ENCODE data around the gene OR10H1.
"Not testable (repeated sequence)": the region's sequence is repeated elsewhere in the genome, so short reads cannot be mapped to it uniquely, and the experiment has no call there.

The OR10H1 gene

GRCh38 chr19:15836330-15837220 lies 21.1 kb upstream of the OR10H1 start:
- peak; percentile 93 for DNase-seq (ENCODE audit: low read depth)
- TF ChIP-seq, protein P1, sequence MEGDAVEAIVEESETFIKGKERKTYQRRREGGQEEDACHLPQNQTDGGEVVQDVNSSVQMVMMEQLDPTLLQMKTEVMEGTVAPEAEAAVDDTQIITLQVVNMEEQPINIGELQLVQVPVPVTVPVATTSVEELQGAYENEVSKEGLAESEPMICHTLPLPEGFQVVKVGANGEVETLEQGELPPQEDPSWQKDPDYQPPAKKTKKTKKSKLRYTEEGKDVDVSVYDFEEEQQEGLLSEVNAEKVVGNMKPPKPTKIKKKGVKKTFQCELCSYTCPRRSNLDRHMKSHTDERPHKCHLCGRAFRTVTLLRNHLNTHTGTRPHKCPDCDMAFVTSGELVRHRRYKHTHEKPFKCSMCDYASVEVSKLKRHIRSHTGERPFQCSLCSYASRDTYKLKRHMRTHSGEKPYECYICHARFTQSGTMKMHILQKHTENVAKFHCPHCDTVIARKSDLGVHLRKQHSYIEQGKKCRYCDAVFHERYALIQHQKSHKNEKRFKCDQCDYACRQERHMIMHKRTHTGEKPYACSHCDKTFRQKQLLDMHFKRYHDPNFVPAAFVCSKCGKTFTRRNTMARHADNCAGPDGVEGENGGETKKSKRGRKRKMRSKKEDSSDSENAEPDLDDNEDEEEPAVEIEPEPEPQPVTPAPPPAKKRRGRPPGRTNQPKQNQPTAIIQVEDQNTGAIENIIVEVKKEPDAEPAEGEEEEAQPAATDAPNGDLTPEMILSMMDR (conservative IDR thresholded peaks at IDR 0.05; ENCODE audit: low read depth, low read length), result no peak
- peak overlapping the region; percentile 73 for H3K4me3 ChIP-seq (ENCODE audit: low read depth, low read length)

GRCh38 chr19:15835565-15836329 lies 20.3 kb upstream of the OR10H1 start:
- H3K4me3 ChIP-seq (ENCODE audit: low read depth, low read length), result peak overlapping the region; percentile 73
- DNase-seq (ENCODE audit: low read depth), result not testable (repeated sequence)

DNA sequence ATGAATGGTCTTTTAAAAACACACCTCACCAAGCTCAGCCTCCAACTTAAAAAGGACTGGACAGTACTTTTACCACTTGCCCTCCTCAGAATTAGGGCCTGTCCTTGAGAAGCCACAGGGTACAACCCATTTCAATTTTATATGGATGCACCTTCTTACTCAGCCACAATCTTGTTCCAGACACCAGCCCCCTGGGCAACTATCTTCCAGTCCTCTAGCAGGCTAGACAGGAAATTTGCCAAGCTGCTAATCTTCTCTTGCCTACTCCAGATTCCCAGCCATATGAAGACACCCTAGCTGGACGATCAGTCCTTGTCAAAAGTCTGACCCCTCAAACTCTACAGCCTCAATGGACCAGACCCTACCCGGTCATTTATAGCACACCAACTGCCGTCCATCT lies 18.8 kb upstream of the OR10H1 start:
- H3K4me3 ChIP-seq (ENCODE audit: low read depth, low read length); DNase-seq (ENCODE audit: low read depth): not testable (repeated sequence)

GRCh38 chr19:15831626-15832025 lies 16.2 kb upstream of the OR10H1 start:
- TF ChIP-seq, protein P1 (conservative IDR thresholded peaks at IDR 0.05; ENCODE audit: low read depth, low read length), result no peak

GRCh38 chr19:15829786-15830185 lies 14.3 kb upstream of the OR10H1 start:
- TF ChIP-seq, protein P1 (conservative IDR thresholded peaks at IDR 0.05; ENCODE audit: low read depth, low read length), result no peak
- DNase-seq (ENCODE audit: low read depth), result no peak
- no peak overlapping the region for H3K4me3 ChIP-seq (ENCODE audit: low read depth, low read length)

More at GRCh38 chr19:15831626-15832025, 16.2 kb upstream of the OR10H1 start:
- DNase-seq (ENCODE audit: low read depth), result no peak
- no peak overlapping the region for H3K4me3 ChIP-seq (ENCODE audit: low read depth, low read length)

DNA sequence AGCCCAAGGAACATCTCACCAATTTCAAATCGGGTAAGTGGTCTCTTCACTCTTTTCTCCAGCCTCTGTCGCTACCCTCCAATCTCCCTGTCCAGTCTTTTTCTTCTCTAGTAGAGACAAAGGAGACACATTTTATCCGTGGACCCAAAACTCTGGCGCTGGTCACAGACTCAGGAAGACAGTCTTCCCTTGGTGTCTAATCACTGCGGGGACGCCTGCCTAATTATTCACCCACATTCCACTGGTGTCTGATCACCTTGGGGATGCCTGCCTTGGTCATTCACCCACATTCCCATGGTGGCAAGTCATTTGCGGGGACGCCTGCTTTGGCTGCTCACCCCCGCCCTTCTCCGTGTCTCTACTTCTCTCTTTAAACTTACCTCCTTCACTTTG lies 13.8 kb upstream of the OR10H1 start:
- TF ChIP-seq, protein P1 (conservative IDR thresholded peaks at IDR 0.05; ENCODE audit: low read depth, low read length), result no peak
- DNase-seq (ENCODE audit: low read depth), result no peak
- no peak overlapping the region for H3K4me3 ChIP-seq (ENCODE audit: low read depth, low read length)

DNA sequence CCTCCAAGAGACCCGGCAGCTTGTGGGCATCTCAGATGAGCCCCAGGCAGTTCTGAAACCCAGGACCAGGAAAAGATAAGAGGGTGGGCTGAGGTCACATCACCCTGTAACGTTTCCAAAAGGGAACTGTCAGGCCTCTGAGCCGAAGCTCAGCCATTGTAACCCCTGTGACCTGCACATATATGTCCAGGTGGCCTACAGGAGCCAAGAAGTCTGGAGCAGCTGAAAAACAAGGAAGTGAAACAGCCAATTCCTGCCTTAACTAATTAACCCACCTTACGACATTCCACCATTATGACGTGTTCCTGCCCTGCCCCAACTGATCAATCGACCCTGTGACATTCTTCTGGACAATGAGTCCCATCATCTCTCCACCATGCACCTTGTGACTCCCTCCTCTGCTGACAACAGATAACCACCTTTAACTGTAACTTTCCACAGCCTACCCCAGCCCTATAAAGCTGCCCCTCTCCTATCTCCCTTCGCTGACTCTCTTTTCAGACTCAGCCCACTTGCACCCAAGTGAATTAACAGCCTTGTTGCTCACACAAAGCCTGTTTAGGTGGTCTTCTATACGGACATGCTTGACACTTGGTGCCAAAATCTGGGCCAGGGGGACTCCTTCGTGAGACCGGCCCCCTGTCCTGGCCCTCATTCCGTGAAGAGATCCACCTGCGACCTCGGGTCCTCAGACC lies 13.3 kb upstream of the OR10H1 start:
- not testable (repeated sequence) for H3K4me3 ChIP-seq (ENCODE audit: low read depth, low read length); DNase-seq (ENCODE audit: low read depth)

GRCh38 chr19:15828121-15828610 lies 12.7 kb upstream of the OR10H1 start:
- no peak for DNase-seq (ENCODE audit: low read depth)
- no peak overlapping the region for H3K4me3 ChIP-seq (ENCODE audit: low read depth, low read length)

More at GRCh38 chr19:15828121-15828610, 12.7 kb upstream of the OR10H1 start:
- TF ChIP-seq, protein P1 (conservative IDR thresholded peaks at IDR 0.05; ENCODE audit: low read depth, low read length), result no peak

Data from choroid plexus epithelial cell (primary cell).